ENCODE data around the gene MYO5C. TPM values are rescaled to one million over a fixed set of nuclear protein-coding genes. Genes with fewer than 3 reads are reported as not detected.

MYO5C gene
- total RNA-seq, 4 donors from 2014 or later: 6.4 to 23.5 (median 13.9) TPM

DNA sequence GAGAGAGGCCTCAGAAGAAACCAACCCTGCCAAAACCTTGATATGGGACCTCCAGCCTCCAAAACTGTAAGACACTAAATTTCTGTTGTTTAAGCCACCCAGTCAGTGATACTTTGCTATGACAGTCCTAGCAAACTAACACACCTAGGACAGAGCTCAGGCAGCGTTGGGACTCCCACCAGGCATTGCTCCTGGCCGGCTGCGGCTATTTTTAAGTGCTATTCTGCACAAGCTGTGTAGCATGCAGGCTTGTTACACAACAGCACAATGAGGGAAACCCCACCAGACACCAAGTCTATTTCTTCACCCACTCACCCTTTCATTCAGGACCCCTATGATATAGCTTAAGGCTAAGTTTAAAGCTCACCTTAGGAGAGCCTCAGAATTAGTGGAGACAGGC is 57.5 kb downstream of the MYO5C start:
- 90 to 91% methylated on average over 3 of the region's 3 CpGs for WGBS, 2 donors
- intact Hi-C loops (cut with DNase I; ENCODE audit: low total_unique reads): no loop called here
- DNase-seq (ENCODE audit: low spot score in 2 of 2): no peak
- no peak for TF ChIP-seq CTCF (IDR thresholded peaks at IDR 0.05)
- no peak for TF ChIP-seq POLR2A (IDR thresholded peaks at IDR 0.05)
- no peak overlapping the region for H3K4me3 ChIP-seq (ENCODE audit: low read depth, poor library complexity, severe bottlenecking)

DNA sequence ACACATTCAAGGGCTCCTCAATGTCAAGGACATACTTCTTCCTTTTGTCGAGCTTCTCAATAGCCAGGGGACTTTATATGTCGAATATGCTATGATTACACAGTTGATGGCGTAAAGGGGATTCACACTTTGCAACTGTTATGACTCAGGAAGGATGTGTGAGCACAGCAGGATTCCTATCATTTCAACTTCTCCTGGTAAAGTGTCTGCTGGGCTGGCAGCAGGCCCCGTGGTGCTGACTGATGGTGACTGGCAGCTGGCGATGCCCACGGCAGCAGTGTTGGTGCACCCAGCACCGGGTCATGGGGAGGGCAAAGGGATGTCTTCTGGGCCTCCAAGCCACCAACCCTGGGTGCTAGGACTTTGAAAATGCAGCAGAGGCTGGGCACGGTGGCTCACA is 59.6 kb downstream of the MYO5C start:
- 81 to 85% methylated on average over 8 of the region's 8 CpGs for WGBS, 2 donors
- no peak for DNase-seq (ENCODE audit: low spot score in 2 of 2)
- TF ChIP-seq CTCF (IDR thresholded peaks at IDR 0.05): no peak
- intact Hi-C loops (cut with DNase I; ENCODE audit: low total_unique reads): no loop called here
- no peak overlapping the region for H3K4me3 ChIP-seq (ENCODE audit: low read depth, poor library complexity, severe bottlenecking)

DNA sequence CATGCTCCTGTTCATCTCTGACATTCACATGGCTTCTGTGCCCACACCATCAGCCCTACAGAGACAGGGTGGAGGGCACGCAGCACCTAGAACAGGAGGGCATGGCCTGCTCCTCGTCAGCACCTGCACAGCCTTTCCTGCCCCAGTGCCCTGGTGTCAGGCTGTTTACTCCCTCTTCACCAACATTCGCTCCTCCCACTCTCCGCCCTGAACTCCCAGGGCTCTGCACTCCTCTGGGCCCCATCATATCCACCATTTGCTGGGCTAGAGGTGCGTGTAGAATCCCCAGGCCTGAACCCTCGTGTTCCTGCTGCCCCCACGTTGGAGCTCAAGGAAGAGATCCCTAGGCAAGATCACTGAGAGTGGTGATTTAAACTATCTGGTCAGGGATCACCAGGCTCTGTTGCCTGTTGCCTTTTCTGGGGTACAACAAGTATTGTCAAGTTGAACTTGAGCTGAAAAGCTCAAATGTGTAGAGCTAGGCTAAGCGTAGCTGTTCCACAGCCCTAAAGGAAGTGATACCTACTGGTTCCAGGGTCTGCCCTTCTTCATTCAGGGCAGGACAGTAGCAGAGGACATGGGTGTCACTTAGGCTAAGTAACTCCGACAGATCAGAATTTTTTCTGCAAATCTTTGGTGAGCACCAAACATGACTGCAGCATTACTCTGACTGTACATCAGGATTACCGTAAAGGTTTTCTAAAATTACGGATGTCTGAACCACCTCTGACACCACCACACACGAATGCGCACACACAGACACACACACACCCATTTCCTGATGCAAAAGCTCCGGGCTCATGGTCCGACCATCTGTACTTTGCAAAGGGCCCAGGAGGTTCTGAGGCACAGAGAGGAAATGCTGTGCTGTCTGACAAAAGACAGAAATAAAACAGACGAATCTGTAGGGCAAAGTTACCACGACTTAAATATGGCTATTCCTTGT is 60.7 kb downstream of the MYO5C start:
- 79% methylated on average over 17 of the region's 17 CpGs for WGBS, 2 donors
- H3K4me3 ChIP-seq (ENCODE audit: low read depth, poor library complexity, severe bottlenecking): no peak overlapping the region
- TF ChIP-seq POLR2A (IDR thresholded peaks at IDR 0.05): no peak
- TF ChIP-seq CTCF (IDR thresholded peaks at IDR 0.05): no peak
- intact Hi-C loops (cut with DNase I; ENCODE audit: low total_unique reads): no loop called here
- no peak for DNase-seq (ENCODE audit: low spot score in 2 of 2)

- no peak for DNase-seq (ENCODE audit: low spot score in 2 of 2)
- no peak overlapping the region for H3K4me3 ChIP-seq (ENCODE audit: low read depth, poor library complexity, severe bottlenecking)
- intact Hi-C loops (cut with DNase I; ENCODE audit: low total_unique reads): no loop called here
- TF ChIP-seq POLR2A (IDR thresholded peaks at IDR 0.05): no peak
- no peak for TF ChIP-seq CTCF (IDR thresholded peaks at IDR 0.05)
- 33 to 45% methylated on average over 4 of the region's 4 CpGs for WGBS, 2 donors
Measured at GRCh38 chr15:52233405-52233804, 62.2 kb downstream of the MYO5C start.

- WGBS, 2 donors: 38 to 41% methylated on average over 1 of the region's 1 CpG
- no peak for DNase-seq (ENCODE audit: low spot score in 2 of 2)
- H3K4me3 ChIP-seq (ENCODE audit: low read depth, poor library complexity, severe bottlenecking): no peak overlapping the region
- TF ChIP-seq POLR2A (IDR thresholded peaks at IDR 0.05): no peak
- no peak for TF ChIP-seq CTCF (IDR thresholded peaks at IDR 0.05)
- intact Hi-C loops (cut with DNase I; ENCODE audit: low total_unique reads): no loop called here
Measured at GRCh38 chr15:52232327-52232726, 63.3 kb downstream of the MYO5C start.
